Fibroblast of skin of abdomen (primary cell): ENCODE data around the gene HNRNPUL1.

Experiments used
- DNase-seq: peaks from one replicate; pipeline ENCODE4 v3.0.0-alpha.2; 2013

Gene HNRNPUL1

DNA sequence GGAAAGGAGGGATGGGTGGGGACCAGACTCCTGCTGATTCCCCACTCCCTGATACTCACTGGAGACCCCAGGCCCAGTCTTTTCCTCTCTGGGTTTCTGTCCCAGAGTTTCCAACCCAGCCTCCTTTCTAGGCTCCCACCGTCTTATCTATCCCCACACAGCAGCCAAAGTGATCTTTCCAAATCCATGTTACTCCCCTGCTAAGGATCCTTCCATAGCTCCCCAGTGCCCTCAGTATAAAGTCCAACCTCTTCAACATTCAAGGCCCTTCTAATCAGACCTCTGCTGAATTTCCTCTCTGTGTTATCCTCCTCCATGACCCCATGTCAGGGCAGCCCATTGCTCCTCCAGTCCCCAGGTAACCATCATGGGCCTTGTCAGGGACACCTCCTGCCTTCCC is 90.9 kb downstream of the HNRNPUL1 start:
- no peak for DNase-seq

DNA sequence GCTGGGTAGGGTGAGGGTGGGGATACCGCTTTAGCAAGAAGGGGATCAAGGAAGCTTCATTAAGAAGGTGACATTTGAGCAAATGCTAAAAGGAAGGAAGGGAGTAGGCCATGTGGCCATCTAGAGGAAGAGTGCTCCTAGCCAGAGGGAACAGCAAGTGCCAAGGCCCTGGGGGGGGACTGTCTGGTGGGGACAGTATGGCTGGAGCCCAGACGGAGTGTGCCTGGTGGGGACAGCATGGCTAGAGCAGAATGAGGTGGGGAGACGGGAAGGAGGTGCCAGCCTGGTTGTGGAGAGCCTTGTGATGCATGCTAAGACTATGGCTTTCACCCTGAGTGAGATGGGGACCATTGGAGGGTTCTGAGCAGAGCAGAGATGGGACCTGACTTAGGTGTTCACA is 91.6 kb downstream of the HNRNPUL1 start:
- no peak for DNase-seq

DNA sequence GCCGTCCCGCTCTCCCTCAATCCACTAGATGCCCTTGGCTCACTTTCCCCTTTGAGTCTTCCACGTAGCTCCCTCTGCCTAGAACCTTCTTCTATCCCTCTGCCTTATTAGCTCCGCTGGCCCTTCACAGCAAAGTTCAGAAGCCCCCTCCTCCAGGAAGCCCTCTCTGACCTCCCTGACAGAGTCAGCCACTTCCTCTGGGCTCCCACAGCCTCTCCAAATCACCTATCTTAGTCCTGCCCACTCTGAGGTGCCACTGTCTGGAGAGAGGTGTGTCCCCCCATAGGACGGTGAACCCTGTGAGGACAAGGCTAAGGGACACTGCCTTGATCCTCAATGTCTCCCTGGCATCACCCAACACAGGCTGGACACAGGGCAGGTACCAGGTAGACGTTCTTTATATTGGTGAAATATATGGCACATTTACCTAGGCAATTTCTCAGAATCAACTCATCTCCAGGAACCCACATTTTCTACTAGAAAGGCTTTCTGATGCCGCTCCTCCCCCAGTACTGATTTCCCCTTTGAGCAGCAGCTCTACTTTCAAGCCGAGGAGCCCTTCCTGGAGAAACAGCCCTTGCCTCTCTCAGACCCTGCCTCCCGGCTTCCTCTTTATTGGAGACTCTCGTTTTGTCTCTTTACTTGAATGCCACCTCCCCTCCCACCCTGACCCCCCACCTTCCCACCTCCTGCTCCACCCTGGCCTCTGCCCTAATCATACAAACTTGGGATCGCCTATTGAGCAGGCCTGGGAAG is 93.0 kb downstream of the HNRNPUL1 start:
- DNase-seq, result no peak
